Spleen (tissue), 7 donors: ENCODE measurements around the gene MAP2K3.

ENCODE experiments used
- POLR2A ChIP-seq, 3 donors: fragments of 450-650 bp; IDR thresholded peaks; one replicate each; pipeline ENCODE4 v1.5.1; 2017; ENCODE audit warnings: antibody characterized with exemption in 3 of 3, mild to moderate bottlenecking in 1 of 3
- TF ChIP-seq, protein P1 (sequence below), 11 experiments: fragments of 200-600 bp in 7 of 11; fragments of 450-650 bp in 4 of 11; sonication (generic) in 4 of 11; IDR thresholded peaks in 8 of 11; conservative IDR thresholded peaks in 3 of 11; 1 replicate in 7 of 11; 2 replicates in 4 of 11; pipeline versions ENCODE4 v1.4.0 to v1.8.0; 2016 to 2021; ENCODE audit warnings: antibody characterized with exemption in 11 of 11, inconsistent platforms in 4 of 11, mild to moderate bottlenecking in 1 of 11
- donor health status: DM: no; HTN: no; CAD: no; lungs with moderate emphysema.
- donor health status: DM: no; HTN: no; CAD: no.
- donor health status: DM: no; HTN: no; CAD: no.

GRCh38 chr17:21356537-21357127, 72.1 kb downstream of the MAP2K3 start:
- TF ChIP-seq, protein P1, sequence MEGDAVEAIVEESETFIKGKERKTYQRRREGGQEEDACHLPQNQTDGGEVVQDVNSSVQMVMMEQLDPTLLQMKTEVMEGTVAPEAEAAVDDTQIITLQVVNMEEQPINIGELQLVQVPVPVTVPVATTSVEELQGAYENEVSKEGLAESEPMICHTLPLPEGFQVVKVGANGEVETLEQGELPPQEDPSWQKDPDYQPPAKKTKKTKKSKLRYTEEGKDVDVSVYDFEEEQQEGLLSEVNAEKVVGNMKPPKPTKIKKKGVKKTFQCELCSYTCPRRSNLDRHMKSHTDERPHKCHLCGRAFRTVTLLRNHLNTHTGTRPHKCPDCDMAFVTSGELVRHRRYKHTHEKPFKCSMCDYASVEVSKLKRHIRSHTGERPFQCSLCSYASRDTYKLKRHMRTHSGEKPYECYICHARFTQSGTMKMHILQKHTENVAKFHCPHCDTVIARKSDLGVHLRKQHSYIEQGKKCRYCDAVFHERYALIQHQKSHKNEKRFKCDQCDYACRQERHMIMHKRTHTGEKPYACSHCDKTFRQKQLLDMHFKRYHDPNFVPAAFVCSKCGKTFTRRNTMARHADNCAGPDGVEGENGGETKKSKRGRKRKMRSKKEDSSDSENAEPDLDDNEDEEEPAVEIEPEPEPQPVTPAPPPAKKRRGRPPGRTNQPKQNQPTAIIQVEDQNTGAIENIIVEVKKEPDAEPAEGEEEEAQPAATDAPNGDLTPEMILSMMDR (IDR thresholded peaks at IDR 0.05 in 8 of 11, conservative IDR thresholded peaks at IDR 0.05 in 3 of 11) = no peak
- no peak for TF ChIP-seq POLR2A (IDR thresholded peaks at IDR 0.05)
